Astrocyte of the spinal cord (primary cell): ENCODE results near the gene KSR1.
A peak's percentile ranks its signal among the peaks of the same experiment; 100 is the strongest.

Source experiments
- DNase-seq: peaks from one replicate; pipeline ENCODE4 v3.0.0; 2011; ENCODE audit warnings: low read depth, low spot score
- H3K4me3 ChIP-seq: 2 replicates; pipeline ENCODE4 v1.5.1; 2011; ENCODE audit warnings: low read depth, mild to moderate bottlenecking, low read length, moderate library complexity
- CTCF ChIP-seq: IDR thresholded peaks from 2 replicates; pipeline ENCODE4 v1.5.1; 2012; ENCODE audit warnings: low read depth, mild to moderate bottlenecking, low read length, inconsistent platforms
- in situ Hi-C: cut with HindIII; loops from 2 replicates; pipeline ENCODE4 v1.10.0; 2017; ENCODE audit warnings: low sequenced_read_pairs

KSR1 gene

GRCh38 chr17:27564463-27564862 is 108.2 kb downstream of the KSR1 start:
- H3K4me3 ChIP-seq: no peak overlapping the region
- in situ Hi-C loops: no loop called here
- DNase-seq: no peak
- TF ChIP-seq CTCF: no peak

GRCh38 chr17:27565874-27566670 is 109.8 kb downstream of the KSR1 start:
- no peak overlapping the region for H3K4me3 ChIP-seq
- TF ChIP-seq CTCF: no peak
- peak; percentile 62 for DNase-seq
- in situ Hi-C loops: no loop called here

GRCh38 chr17:27566671-27567562 is 110.7 kb downstream of the KSR1 start:
- no peak for TF ChIP-seq CTCF
- H3K4me3 ChIP-seq: no peak overlapping the region
- in situ Hi-C loops: no loop called here
- DNase-seq: no peak

- in situ Hi-C loops: no loop called here
- no peak for TF ChIP-seq CTCF
- H3K4me3 ChIP-seq: no peak overlapping the region
- DNase-seq: no peak
Measured at GRCh38 chr17:27567563-27567859, 111.3 kb downstream of the KSR1 start.

- in situ Hi-C loops: no loop called here
- no peak overlapping the region for H3K4me3 ChIP-seq
- DNase-seq: no peak
- TF ChIP-seq CTCF: no peak
Measured at GRCh38 chr17:27568216-27568615, 112.0 kb downstream of the KSR1 start.

- TF ChIP-seq CTCF: no peak
- no peak for DNase-seq
- H3K4me3 ChIP-seq: no peak overlapping the region
- in situ Hi-C loops: no loop called here
Measured at GRCh38 chr17:27568811-27569210, 112.6 kb downstream of the KSR1 start.
